H1 (cell line): ENCODE data around the gene SLC6A18. TPM values are rescaled to one million over a fixed set of nuclear protein-coding genes. Genes with fewer than 3 reads are reported as not detected.

ENCODE experiments used
- CTCF ChIA-PET: fragments of 300-600 bp; sonication (Branson Sonifier 250); formaldehyde crosslinking; loops from one replicate; lab custom pipeline; 2021; ENCODE audit not compliant: partially characterized antibody; lab: Charles Lee
- POLR2A ChIA-PET: fragments of 300-600 bp; sonication (Branson Sonifier 250); formaldehyde crosslinking; loops from one replicate; lab custom pipeline; 2021; ENCODE audit warnings: inconsistent platforms; ENCODE audit not compliant: partially characterized antibody; lab: Charles Lee
- DNase-seq, 2 experiments: peaks; one replicate each; pipeline versions ENCODE4 v3.0.0 to v3.0.0-alpha.2; 2010 to 2022; ENCODE audit warnings: low spot score in 2 of 2, low read depth in 1 of 2, mixed read lengths in 1 of 2
- FAIRE-seq: peaks from 2 replicates; lab custom pipeline; 2011; peaks lifted over from hg19 to GRCh38; lab: Jason Lieb, UNC
- H2AFZ ChIP-seq: 2 replicates; pipeline ENCODE4 v1.8.1; 2012; ENCODE audit warnings: low read length, inconsistent platforms
- H2AK5ac ChIP-seq: 2 replicates; pipeline ENCODE4 v1.6.1; 2013; ENCODE audit warnings: low read depth, low read length
- H2BK120ac ChIP-seq: replicated peaks from 2 replicates; pipeline ENCODE3; 2013; ENCODE audit warnings: low read depth, low read length, inconsistent platforms
- H2BK12ac ChIP-seq: 2 replicates; pipeline ENCODE4 v1.6.1; 2013; ENCODE audit warnings: low read depth, low read length
- H2BK15ac ChIP-seq: 2 replicates; pipeline ENCODE4 v1.6.1; 2013; ENCODE audit warnings: low read length
- H2BK20ac ChIP-seq: 2 replicates; pipeline ENCODE4 v1.6.1; 2013; ENCODE audit warnings: low read length
- H2BK5ac ChIP-seq: 2 replicates; pipeline ENCODE4 v1.6.1; 2013; ENCODE audit warnings: low read depth, low read length
- H3K14ac ChIP-seq: 2 replicates; pipeline ENCODE4 v1.6.1; 2013; ENCODE audit warnings: inconsistent platforms; ENCODE audit not compliant: insufficient read length
- H3K18ac ChIP-seq: 2 replicates; pipeline ENCODE4 v1.6.1; 2013; ENCODE audit warnings: low read length; ENCODE audit errors: extremely low read depth
- H3K23ac ChIP-seq: 2 replicates; pipeline ENCODE4 v1.6.1; 2013; ENCODE audit warnings: inconsistent platforms; ENCODE audit not compliant: insufficient read length
- H3K23me2 ChIP-seq: 2 replicates; pipeline ENCODE4 v1.6.1; 2013; ENCODE audit warnings: low read depth, low read length
- H3K27ac ChIP-seq: 2 replicates; pipeline ENCODE4 v1.6.1; 2011; ENCODE audit warnings: low read depth, low read length, inconsistent platforms
- H3K27me3 ChIP-seq, 4 experiments: replicated peaks in 1 of 4; 1 replicate in 1 of 4; 2 replicates in 3 of 4; pipeline versions ENCODE4 v1.6.1 to v1.8.1; 2011 to 2013; ENCODE audit warnings: low read length in 3 of 4, mild to moderate bottlenecking in 3 of 4, inconsistent platforms in 2 of 4, mixed read lengths in 2 of 4, moderate library complexity in 1 of 4; ENCODE audit not compliant: control insufficient read depth in 3 of 4, insufficient read depth in 3 of 4; ENCODE audit errors: extremely low read depth in 1 of 4
- H3K36me3 ChIP-seq, 4 experiments: 2 replicates each; pipeline versions ENCODE4 v1.6.1 to v1.8.1; 2011 to 2013; ENCODE audit warnings: mild to moderate bottlenecking in 4 of 4, low read length in 3 of 4, moderate library complexity in 2 of 4, control low read depth in 1 of 4, inconsistent platforms in 1 of 4; ENCODE audit not compliant: insufficient read depth in 4 of 4, control insufficient read depth in 2 of 4
- H3K4ac ChIP-seq: replicated peaks from 2 replicates; pipeline ENCODE3; 2013; ENCODE audit warnings: low read length, low read depth, mixed read lengths, inconsistent platforms; ENCODE audit not compliant: insufficient read length
- H3K4me1 ChIP-seq, 4 experiments: replicated peaks in 1 of 4; 1 replicate in 1 of 4; 2 replicates in 3 of 4; pipeline versions ENCODE4 v1.6.1 to v1.8.1; 2011 to 2013; ENCODE audit warnings: low read length in 3 of 4, inconsistent platforms in 2 of 4, mixed read lengths in 1 of 4; ENCODE audit not compliant: insufficient read depth in 4 of 4, control insufficient read depth in 3 of 4
- H3K4me2 ChIP-seq, 2 experiments: 2 replicates each; pipeline versions ENCODE4 v1.6.1 to v1.8.1; 2011 to 2013; ENCODE audit warnings: low read depth in 2 of 2, low read length in 2 of 2, control low read depth in 1 of 2, inconsistent platforms in 1 of 2, mild to moderate bottlenecking in 1 of 2; ENCODE audit not compliant: insufficient read depth in 1 of 2
- H3K4me3 ChIP-seq, 4 experiments: fragments of 200-600, 300-600 bp in 1 of 4; sonication (generic), shearing (Covaris generic), sonication (Bioruptor Twin) in 1 of 4; 2 replicates each; pipeline versions ENCODE4 v1.5.1 to v1.8.1; 2011 to 2016; ENCODE audit warnings: low read length in 4 of 4, low read depth in 3 of 4, control low read depth in 2 of 4, inconsistent platforms in 2 of 4, mild to moderate bottlenecking in 2 of 4, mixed read lengths in 1 of 4, moderate library complexity in 1 of 4; ENCODE audit not compliant: insufficient read depth in 2 of 4; ENCODE audit errors: extremely low read depth in 1 of 4
- H3K56ac ChIP-seq: replicated peaks from 2 replicates; pipeline ENCODE3; 2013; ENCODE audit warnings: low read depth, mild to moderate bottlenecking, mixed read lengths, low read length, inconsistent platforms; ENCODE audit not compliant: insufficient read length
- H3K79me1 ChIP-seq: 2 replicates; pipeline ENCODE4 v1.6.1; 2013; ENCODE audit warnings: low read depth, low read length, control low read depth
- H3K79me2 ChIP-seq, 2 experiments: 2 replicates each; pipeline versions ENCODE4 v1.6.1 to v1.8.1; 2012 to 2013; ENCODE audit warnings: low read length in 2 of 2, mild to moderate bottlenecking in 2 of 2, inconsistent platforms in 1 of 2; ENCODE audit not compliant: insufficient read depth in 2 of 2, control insufficient read depth in 1 of 2
- H3K9ac ChIP-seq, 4 experiments: replicated peaks in 1 of 4; 1 replicate in 1 of 4; 2 replicates in 3 of 4; pipeline versions ENCODE4 v1.6.1 to v1.8.1; 2011 to 2013; ENCODE audit warnings: low read depth in 3 of 4, low read length in 3 of 4, control low read depth in 2 of 4, mild to moderate bottlenecking in 2 of 4, moderate library complexity in 2 of 4, inconsistent platforms in 1 of 4; ENCODE audit errors: extremely low read depth in 1 of 4
- H3K9me3 ChIP-seq, 2 experiments: 2 replicates each; pipeline versions ENCODE4 v1.6.1 to v1.8.1; 2012 to 2013; ENCODE audit warnings: mild to moderate bottlenecking in 2 of 2, moderate library complexity in 2 of 2, control low read depth in 1 of 2, inconsistent platforms in 1 of 2, low read depth in 1 of 2, low read length in 1 of 2, mixed read lengths in 1 of 2; ENCODE audit not compliant: insufficient read depth in 2 of 2
- H4K20me1 ChIP-seq, 2 experiments: replicated peaks in 1 of 2; 2 replicates each; pipeline versions ENCODE3 to v1.8.1; 2011 to 2013; ENCODE audit warnings: inconsistent platforms in 2 of 2, low read length in 2 of 2, mild to moderate bottlenecking in 1 of 2; ENCODE audit not compliant: insufficient read depth in 2 of 2, control insufficient read depth in 1 of 2
- H4K5ac ChIP-seq: 2 replicates; pipeline ENCODE4 v1.6.1; 2013; ENCODE audit warnings: low read length, low read depth, mixed read lengths, inconsistent platforms; ENCODE audit not compliant: insufficient read length
- H4K8ac ChIP-seq: 2 replicates; pipeline ENCODE4 v1.8.0; 2013; ENCODE audit warnings: mild to moderate bottlenecking, moderate library complexity, low read length, inconsistent platforms; ENCODE audit not compliant: insufficient read depth; ENCODE audit errors: extremely low read depth
- H4K91ac ChIP-seq: replicated peaks from 2 replicates; pipeline ENCODE3; 2013; ENCODE audit warnings: low read length, mixed read lengths, inconsistent platforms; ENCODE audit not compliant: insufficient read length
- ASH2L ChIP-seq: fragments of 200-600, 300-600 bp; sonication (generic); IDR thresholded peaks from one replicate; pipeline ENCODE4 v1.7.1; 2017; ENCODE audit warnings: low read length
- BCL11A ChIP-seq, 2 experiments: IDR thresholded peaks; one replicate each; pipeline ENCODE4 v1.6.1; 2011; ENCODE audit warnings: low read depth in 2 of 2, low read length in 2 of 2, mild to moderate bottlenecking in 2 of 2
- EP300 ChIP-seq, 2 experiments: IDR thresholded peaks; 1 replicate in 1 of 2; 2 replicates in 1 of 2; pipeline ENCODE4 v1.6.1; 2011 to 2012; ENCODE audit warnings: low read depth in 2 of 2, low read length in 2 of 2, mild to moderate bottlenecking in 2 of 2, borderline replicate concordance in 1 of 2, inconsistent platforms in 1 of 2, moderate library complexity in 1 of 2
- GABPA ChIP-seq: IDR thresholded peaks from 2 replicates; pipeline ENCODE4 v1.6.1; 2011; ENCODE audit warnings: mild to moderate bottlenecking, low read length, moderate library complexity, borderline replicate concordance; ENCODE audit not compliant: insufficient read depth
- KDM5A ChIP-seq: fragments of 200-600 bp; IDR thresholded peaks from 2 replicates; pipeline ENCODE4 v1.7.1; 2012; ENCODE audit warnings: mild to moderate bottlenecking, low read length, inconsistent platforms, mixed read lengths
- MAFK ChIP-seq: IDR thresholded peaks from 2 replicates; pipeline ENCODE4 v1.6.1; 2012; ENCODE audit warnings: low read depth, mild to moderate bottlenecking, improper control_type of control experiment, low read length
- NRF1 ChIP-seq: IDR thresholded peaks from 2 replicates; pipeline ENCODE4 v1.6.1; 2011; ENCODE audit warnings: mild to moderate bottlenecking, low read depth, low read length, improper control_type of control experiment
- RAD21 ChIP-seq, 2 experiments: IDR thresholded peaks in 1 of 2; conservative IDR thresholded peaks in 1 of 2; 2 replicates each; pipeline ENCODE4 v1.6.1; 2011; ENCODE audit warnings: low read depth in 2 of 2, low read length in 2 of 2, improper control_type of control experiment in 1 of 2, inconsistent platforms in 1 of 2, mild to moderate bottlenecking in 1 of 2, moderate library complexity in 1 of 2
- RFX5 ChIP-seq: IDR thresholded peaks from 2 replicates; pipeline ENCODE4 v1.6.1; 2011; ENCODE audit warnings: low read depth, low read length, improper control_type of control experiment, borderline replicate concordance
- SP2 ChIP-seq: IDR thresholded peaks from 2 replicates; pipeline ENCODE4 v1.6.1; 2012; ENCODE audit warnings: mild to moderate bottlenecking, low read length, inconsistent platforms
- SP4 ChIP-seq: IDR thresholded peaks from 2 replicates; pipeline ENCODE4 v1.6.1; 2012; ENCODE audit warnings: low read length, inconsistent platforms
- TAF7 ChIP-seq: optimal IDR thresholded peaks from 2 replicates; pipeline ENCODE3; 2011; ENCODE audit warnings: low read depth, mild to moderate bottlenecking, inconsistent platforms, low read length, moderate library complexity, borderline replicate concordance
- TEAD4 ChIP-seq: IDR thresholded peaks from 2 replicates; pipeline ENCODE4 v1.6.1; 2012; ENCODE audit warnings: low read depth, low read length, inconsistent platforms, mixed read lengths
- YY1 ChIP-seq: IDR thresholded peaks from 2 replicates; pipeline ENCODE4 v1.6.1; 2011; ENCODE audit warnings: low read depth, mild to moderate bottlenecking, low read length
- ZNF274 ChIP-seq: IDR thresholded peaks from 2 replicates; pipeline ENCODE4 v1.7.0; 2012; ENCODE audit warnings: low read length, borderline replicate concordance; ENCODE audit errors: extremely low read depth
- whole genome bisulfite sequencing, 2 experiments: shearing (Covaris generic) in 1 of 2; methylation state at CpG; one replicate each; pipeline versions ENCODE4 v1.1.6 to v1.1.7; 2013 to 2015; ENCODE audit warnings: low lambda C conversion rate in 2 of 2, mixed read lengths in 2 of 2, inconsistent platforms in 1 of 2, low coverage in 1 of 2, missing lambda C conversion rate in 1 of 2; ENCODE audit not compliant: insufficient replicate concordance in 2 of 2, insufficient coverage in 1 of 2, insufficient read length in 1 of 2; ENCODE audit errors: extremely low coverage in 1 of 2, missing lambda C conversion rate in 1 of 2; 5-methylcytosine and 5-hydroxymethylcytosine counted together
- polyA plus RNA-seq, 7 experiments: library from polyadenylated mRNA; depleted of rRNA in 3 of 7; stranded (reverse) in 5 of 7; unstranded in 2 of 7; fragments of >200 nt in 5 of 7; fragments of 200-250 nt in 2 of 7; gene quantifications; 1 replicate in 5 of 7; 2 replicates in 1 of 7; 4 replicates in 1 of 7; pipeline versions ENCODE4 v1.2.1 to v1.2.3, GENCODE V29; 2011 to 2013; ENCODE audit warnings: missing spikeins in 2 of 7, mixed read lengths in 2 of 7
- total RNA-seq: library from RNA; stranded (reverse); fragmentation: NEBNext Ultra II Directional; extraction: Animal tissue kit (Norgen Biotek cat#: 25700); gene quantifications from 2 replicates; pipeline ENCODE4 v1.2.1, GENCODE V29; 2021

SLC6A18 gene
- total and polyA plus RNA-seq, 2 of the 8 experiments (the other 6 are each of a cell fraction or from before 2014, with no cell fraction given) = not detected

- Histone ChIP-seq H4K8ac (no peak overlapping the region), H4K91ac (no peak overlapping the region), H3K23me2 (no peaks in the 10 kb centered on the region), H3K36me3 (no peaks in the 10 kb centered on the region), H3K4me2 (no peak overlapping the region), H3K79me2 (no peaks in the 10 kb centered on the region), H3K79me1 (no peaks in the 10 kb centered on the region), H4K20me1 (peaks cover 3 to 6% of the 10 kb centered on the region in 2 experiments), H3K23ac (no peak overlapping the region), H3K27me3 (no peaks in the 10 kb centered on the region; a peak in 1 of 7 replicates), H3K27ac (no peak overlapping the region), H3K4me1 (no peaks in the 10 kb centered on the region), H3K9ac (no peak overlapping the region), H2AK5ac (no peak overlapping the region), H2AFZ (no peak overlapping the region), H2BK5ac (no peak overlapping the region), H3K9me3 (peaks cover 0 to 2% of the 10 kb centered on the region in 2 experiments; a peak in 1 of 4 replicates), H3K4ac (no peak overlapping the region), H2BK15ac (no peak overlapping the region), H4K5ac (no peak overlapping the region), H3K18ac (no peak overlapping the region), H2BK120ac (no peak overlapping the region), H3K56ac (no peak overlapping the region), H2BK20ac (no peak overlapping the region), H2BK12ac (no peak overlapping the region), H3K14ac (no peak overlapping the region), H3K4me3 (no peak overlapping the region)
- POLR2A ChIA-PET = no interaction called here
- CTCF ChIA-PET = no interaction called here
- WGBS, 2 experiments = 90% methylated on average over 18 of the region's 20 CpGs; no CpG with 5 or more reads in 1 of the 2 experiments
- no peak for FAIRE-seq
- no peak for DNase-seq
- TF ChIP-seq SP4 = no peak
- TF ChIP-seq SP2 = no peak
- no peak for TF ChIP-seq GABPA
- TF ChIP-seq NRF1 = no peak
- no peak for TF ChIP-seq YY1
- TF ChIP-seq BCL11A (IDR thresholded peaks at IDR 0.05; ENCODE audit: low read depth in 2 of 2, low read length in 2 of 2) = no peak
- no peak for TF ChIP-seq ZNF274
- no peak for TF ChIP-seq ASH2L
- no peak for TF ChIP-seq RAD21 (IDR thresholded peaks at IDR 0.05 in 1 of 2, conservative IDR thresholded peaks at IDR 0.05 in 1 of 2; ENCODE audit: low read depth in 2 of 2, low read length in 2 of 2)
- no peak for TF ChIP-seq KDM5A
- no peak for TF ChIP-seq RFX5
- no peak for TF ChIP-seq TEAD4
- no peak for TF ChIP-seq TAF7
- TF ChIP-seq EP300 (IDR thresholded peaks at IDR 0.05; ENCODE audit: borderline replicate concordance in 1 of 2, low read depth in 2 of 2, low read length in 2 of 2) = no peak
- no peak for TF ChIP-seq MAFK
Measured at GRCh38 chr5:1212271-1212670, 12.9 kb upstream of the SLC6A18 start.
